CD4-positive, alpha-beta T cell (primary cell): ENCODE results near the gene TRIM44. TPM values are rescaled to one million over a fixed set of nuclear protein-coding genes. Genes with fewer than 3 reads are reported as not detected.

Source experiments
- ATAC-seq: fragments of 200-7000 bp; cut with Tn5 transposase; one replicate; pipeline ENCODE4 v1.10.0; 2022; ENCODE audit warnings: mild to moderate bottlenecking; ENCODE audit not compliant: poor library complexity
- CTCF ChIA-PET: fragments of 350-600 bp; sonication (Branson Sonifier 250); formaldehyde crosslinking; loops from one replicate; lab custom pipeline; 2021; ENCODE audit warnings: antibody characterized with exemption, inconsistent platforms; lab: Charles Lee
- POLR2A ChIA-PET: fragments of 350-600 bp; sonication (Branson Sonifier 250); formaldehyde crosslinking; loops from one replicate; lab custom pipeline; 2021; ENCODE audit warnings: antibody characterized with exemption, inconsistent platforms; lab: Charles Lee
- DNase-seq, 14 experiments: peaks; one replicate each; pipeline ENCODE4 v3.0.0-alpha.2; 2013 to 2020; ENCODE audit warnings: mixed read lengths in 2 of 14
- H3K27ac ChIP-seq, 2 donors: one replicate each; pipeline versions ENCODE4 v1.5.1 to v1.7.0; 2013; ENCODE audit warnings: low read length in 2 of 2, low read depth in 1 of 2, mild to moderate bottlenecking in 1 of 2
- H3K27me3 ChIP-seq, 2 experiments: 1 replicate in 1 of 2; 2 replicates in 1 of 2; pipeline versions ENCODE4 v1.6.1 to v1.7.0; 2013; ENCODE audit warnings: low read length in 2 of 2, control low read depth in 1 of 2, mild to moderate bottlenecking in 1 of 2, moderate library complexity in 1 of 2; ENCODE audit not compliant: insufficient read depth in 2 of 2, control insufficient read depth in 1 of 2
- H3K36me3 ChIP-seq: one replicate; pipeline ENCODE4 v1.6.1; 2013; ENCODE audit warnings: low read length, control low read depth; ENCODE audit not compliant: insufficient read depth
- H3K4me1 ChIP-seq: one replicate; pipeline ENCODE4 v1.6.1; 2013; ENCODE audit warnings: low read length, control low read depth; ENCODE audit not compliant: insufficient read depth
- H3K4me3 ChIP-seq: one replicate; pipeline ENCODE4 v1.5.1; 2013; ENCODE audit warnings: mild to moderate bottlenecking, low read length, moderate library complexity
- H3K9me3 ChIP-seq, 2 experiments: 1 replicate in 1 of 2; 2 replicates in 1 of 2; pipeline versions ENCODE4 v1.6.1 to v1.7.0; 2013; ENCODE audit warnings: low read length in 2 of 2, mild to moderate bottlenecking in 2 of 2, control low read depth in 1 of 2, moderate library complexity in 1 of 2; ENCODE audit not compliant: control insufficient read depth in 1 of 2, insufficient read depth in 1 of 2
- H3K27ac Mint-ChIP-seq: one replicate; pipeline ENCODE4 v1.8.0; 2020; ENCODE audit warnings: mixed read lengths
- H3K27me3 Mint-ChIP-seq: one replicate; pipeline ENCODE4 v1.8.0; 2021; ENCODE audit warnings: mixed read lengths
- H3K36me3 Mint-ChIP-seq: one replicate; pipeline ENCODE4 v1.8.0; 2021; ENCODE audit warnings: low read depth, mixed read lengths
- H3K4me1 Mint-ChIP-seq: one replicate; pipeline ENCODE4 v1.8.0; 2021; ENCODE audit warnings: low read depth, mixed read lengths
- H3K4me3 Mint-ChIP-seq: one replicate; pipeline ENCODE4 v1.8.0; 2020; ENCODE audit warnings: mild to moderate bottlenecking, mixed read lengths
- H3K9me3 Mint-ChIP-seq: one replicate; pipeline ENCODE4 v1.8.0; 2020; ENCODE audit warnings: mixed read lengths
- CTCF ChIP-seq: fragments of 200-600 bp; IDR thresholded peaks from one replicate; pipeline ENCODE4 v1.8.0; 2022; ENCODE audit warnings: antibody characterized with exemption, mild to moderate bottlenecking
- intact Hi-C, 2 experiments: fragments of 100-400 bp; cut with DNase I in 1 of 2; cut with micrococcal nuclease in 1 of 2; formaldehyde crosslinking; loops; one replicate each; pipeline versions ENCODE4 v1.15.1 to v1.9.0; 2023 to 2025; cut with DNase I, micrococcal nuclease
- total RNA-seq, 174 experiments: library from RNA in 2 of 174; stranded (reverse) in 2 of 174; gene quantifications; one replicate each; pipeline ENCODE4 v1.2.3 and lab custom pipeline; 2021 to 2026

Gene TRIM44
- total RNA-seq, 2 experiments from 2014 or later: 32.1 to 36.7 TPM

DNA sequence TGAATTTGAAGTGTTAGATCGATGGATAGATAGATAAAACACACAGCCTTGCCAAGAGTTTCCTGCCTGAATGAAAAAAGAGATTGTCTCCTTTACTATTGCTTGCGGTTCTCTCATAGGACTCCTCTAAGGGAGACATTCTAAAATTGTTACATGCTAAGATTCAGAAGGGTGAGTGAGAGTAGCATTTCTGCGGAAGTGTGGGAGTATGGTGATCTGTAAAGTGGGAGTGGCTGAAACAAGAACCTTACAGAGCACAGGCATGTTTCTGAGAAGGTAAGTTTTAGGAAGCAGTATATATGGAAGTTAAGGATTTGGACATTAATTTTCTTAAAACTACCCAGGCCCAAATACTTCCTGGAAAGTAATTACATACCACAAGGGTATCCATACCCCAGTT is 139.6 kb downstream of the TRIM44 start:
- H3K27ac ChIP-seq: no peak overlapping the region
- no peaks in the 10 kb centered on the region for H3K9me3 ChIP-seq
- H3K36me3 ChIP-seq: peaks cover 6% of the 10 kb centered on the region
- Mint-ChIP-seq H3K27ac (no peak overlapping the region), H3K4me3 (no peak overlapping the region), H3K9me3 (no peaks in the 10 kb centered on the region), H3K36me3 (peaks cover 48% of the 10 kb centered on the region), H3K27me3 (no peaks in the 10 kb centered on the region), H3K4me1 (peaks cover 16% of the 10 kb centered on the region)
- CTCF ChIA-PET: interaction anchor here (1.1 kb wide), 1 partner anchor 20 kb away, joined by 3 read pairs; no protein-coding TSS in a partner anchor
- no peak overlapping the region for H3K4me3 ChIP-seq
- POLR2A ChIA-PET: interaction anchor here (0.9 kb wide), 1 partner anchor 20 kb away, joined by 3 read pairs; no protein-coding TSS in a partner anchor
- intact Hi-C loops: no loop called here
- no peak for DNase-seq
- no peak for ATAC-seq
- no peak for TF ChIP-seq CTCF
- H3K27me3 ChIP-seq: no peaks in the 10 kb centered on the region
- no peaks in the 10 kb centered on the region for H3K4me1 ChIP-seq

- Mint-ChIP-seq H3K4me1 (peaks cover 13% of the 10 kb centered on the region), H3K27me3 (no peaks in the 10 kb centered on the region), H3K27ac (no peak overlapping the region), H3K9me3 (no peaks in the 10 kb centered on the region), H3K36me3 (peaks cover 46% of the 10 kb centered on the region), H3K4me3 (no peak overlapping the region)
- Histone ChIP-seq H3K9me3 (no peaks in the 10 kb centered on the region), H3K4me3 (no peak overlapping the region), H3K27ac (no peak overlapping the region), H3K36me3 (peaks cover 7% of the 10 kb centered on the region), H3K4me1 (no peaks in the 10 kb centered on the region), H3K27me3 (no peaks in the 10 kb centered on the region)
- TF ChIP-seq CTCF: no peak
- ChIA-PET CTCF (interaction anchor here (1.1 kb wide), 1 partner anchor 19 kb away, joined by 3 read pairs; no protein-coding TSS in a partner anchor), POLR2A (no interaction called here)
- no peak for DNase-seq
- intact Hi-C loops: no loop called here
- no peak for ATAC-seq
Observed at GRCh38 chr11:35802672-35803071, 140.1 kb downstream of the TRIM44 start.

GRCh38 chr11:35803115-35803514 is 140.5 kb downstream of the TRIM44 start:
- Mint-ChIP-seq H3K4me1 (peaks cover 8% of the 10 kb centered on the region), H3K27me3 (no peaks in the 10 kb centered on the region), H3K4me3 (no peak overlapping the region), H3K9me3 (no peaks in the 10 kb centered on the region), H3K27ac (no peak overlapping the region), H3K36me3 (peaks cover 44% of the 10 kb centered on the region)
- DNase-seq (no peak), ATAC-seq (no peak)
- Histone ChIP-seq H3K4me3 (no peak overlapping the region), H3K36me3 (peaks cover 9% of the 10 kb centered on the region), H3K27ac (no peak overlapping the region), H3K9me3 (no peaks in the 10 kb centered on the region), H3K4me1 (no peaks in the 10 kb centered on the region), H3K27me3 (no peaks in the 10 kb centered on the region)
- intact Hi-C loops: no loop called here
- CTCF ChIA-PET: interaction anchor here (0.8 kb wide), 1 partner anchor 15 kb away, joined by 3 read pairs; no protein-coding TSS in a partner anchor
- POLR2A ChIA-PET: no interaction called here
- no peak for TF ChIP-seq CTCF
